A673 (cell line): ENCODE data around the gene SEPTIN8. TPM values are rescaled to one million over a fixed set of nuclear protein-coding genes. Genes with fewer than 3 reads are reported as not detected.

Experiments used
- Bru-seq: library from RNA; stranded (reverse); fragments of 400-500 nt; gene quantifications from one replicate; lab custom pipeline; 2021; lab: Mats Ljungman, UMichigan
- BruChase-seq, 2 experiments: library from RNA; stranded (reverse); fragments of 400-500 nt; gene quantifications; one replicate each; lab custom pipeline; 2021; lab: Mats Ljungman, UMichigan
- BruUV-seq: library from RNA; stranded (reverse); fragments of 400-500 nt; replicated peaks from 2 replicates; lab custom pipeline; 2021; lab: Mats Ljungman, UMichigan
- CTCF ChIA-PET: fragments of 300-600 bp; sonication (Branson Sonifier 250); formaldehyde crosslinking; loops from one replicate; lab custom pipeline; 2022; ENCODE audit warnings: antibody characterized with exemption; lab: Charles Lee
- POLR2A ChIA-PET: fragments of 300-600 bp; sonication (Branson Sonifier 250); formaldehyde crosslinking; loops from one replicate; lab custom pipeline; 2022; ENCODE audit warnings: antibody characterized with exemption; ENCODE audit not compliant: low non-redundant PET; lab: Charles Lee
- DNase-seq: peaks from one replicate; pipeline ENCODE4 v3.0.0-alpha.2; 2015; ENCODE audit warnings: low spot score
- H3K27ac ChIP-seq: fragments of 200-600 bp; sonication (generic); 2 replicates; pipeline ENCODE4 v1.5.1; 2016; ENCODE audit warnings: mixed run types, low read depth, mild to moderate bottlenecking, mixed read lengths, antibody characterized with exemption, low read length; ENCODE audit not compliant: poor library complexity, severe bottlenecking
- H3K27me3 ChIP-seq: fragments of 200-600 bp; sonication (generic); replicated peaks from 2 replicates; pipeline ENCODE4 v1.6.1; 2017; ENCODE audit warnings: mixed run types, low read depth, mild to moderate bottlenecking, mixed read lengths, antibody characterized with exemption, low read length; ENCODE audit not compliant: insufficient read depth, poor library complexity
- H3K36me3 ChIP-seq: fragments of 200-600 bp; sonication (generic); 2 replicates; pipeline ENCODE4 v1.6.1; 2016; ENCODE audit warnings: mixed run types, mild to moderate bottlenecking, mixed read lengths, antibody characterized with exemption, low read length; ENCODE audit not compliant: insufficient read depth, poor library complexity, severe bottlenecking
- H3K4me1 ChIP-seq: fragments of 200-600 bp; sonication (generic); 2 replicates; pipeline ENCODE4 v1.6.1; 2017; ENCODE audit warnings: mixed run types, mild to moderate bottlenecking, mixed read lengths, antibody characterized with exemption, low read length; ENCODE audit not compliant: insufficient read depth, poor library complexity, severe bottlenecking
- H3K4me3 ChIP-seq: fragments of 200-600 bp; sonication (generic); 2 replicates; pipeline ENCODE4 v1.5.1; 2016; ENCODE audit warnings: low read depth, mixed run types, mild to moderate bottlenecking, mixed read lengths, low read length; ENCODE audit not compliant: poor library complexity, severe bottlenecking
- H3K9me3 ChIP-seq: fragments of 200-600 bp; sonication (generic); 2 replicates; pipeline ENCODE4 v1.6.1; 2016; ENCODE audit warnings: mixed run types, low read depth, mild to moderate bottlenecking, mixed read lengths, antibody characterized with exemption, low read length; ENCODE audit not compliant: poor library complexity, severe bottlenecking
- EZH2 ChIP-seq: fragments of 200-600 bp; sonication (generic); IDR thresholded peaks from 2 replicates; pipeline ENCODE4 v1.6.1; 2017; ENCODE audit warnings: borderline replicate concordance, low read depth, mild to moderate bottlenecking, mixed read lengths, antibody characterized with exemption, low read length; ENCODE audit not compliant: poor library complexity, severe bottlenecking
- intact Hi-C: fragments of 100-400 bp; cut with micrococcal nuclease; formaldehyde crosslinking; loops from one replicate; pipeline ENCODE4 v1.10.0; 2022; ENCODE audit not compliant: unreplicated experiment
- long read RNA-seq: library from polyadenylated mRNA; stranded (forward); transcript quantifications from one replicate; pipeline ENCODE4 v2.0.0, GENCODE V29; 2022
- total RNA-seq: library from RNA; stranded (reverse); gene quantifications from 2 replicates; pipeline ENCODE4 v1.2.3, GENCODE V29; 2021
- TF ChIP-seq, protein P1 (sequence below): fragments of 300-800, 200-600 bp; sonication (generic); conservative IDR thresholded peaks from 2 replicates; pipeline ENCODE4 v1.5.1; 2017; ENCODE audit warnings: low read depth, mild to moderate bottlenecking, antibody characterized with exemption, low read length, moderate library complexity, mixed read lengths

Gene SEPTIN8, protein sequence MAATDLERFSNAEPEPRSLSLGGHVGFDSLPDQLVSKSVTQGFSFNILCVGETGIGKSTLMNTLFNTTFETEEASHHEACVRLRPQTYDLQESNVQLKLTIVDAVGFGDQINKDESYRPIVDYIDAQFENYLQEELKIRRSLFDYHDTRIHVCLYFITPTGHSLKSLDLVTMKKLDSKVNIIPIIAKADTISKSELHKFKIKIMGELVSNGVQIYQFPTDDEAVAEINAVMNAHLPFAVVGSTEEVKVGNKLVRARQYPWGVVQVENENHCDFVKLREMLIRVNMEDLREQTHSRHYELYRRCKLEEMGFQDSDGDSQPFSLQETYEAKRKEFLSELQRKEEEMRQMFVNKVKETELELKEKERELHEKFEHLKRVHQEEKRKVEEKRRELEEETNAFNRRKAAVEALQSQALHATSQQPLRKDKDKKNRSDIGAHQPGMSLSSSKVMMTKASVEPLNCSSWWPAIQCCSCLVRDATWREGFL
- 26.4 and 33.0 TPM in 2 replicates for total RNA-seq
- Bru-seq, nascent RNA, result percentile 50 among the genes with signal in this experiment
- percentile 63 among the genes with signal in this experiment for BruChase-seq, experiment 1, labeled RNA remaining after a 2-hour chase
- percentile 69 among the genes with signal in this experiment for BruChase-seq, experiment 2, labeled RNA remaining after a 6-hour chase
- long read RNA-seq, full-length matches to known transcripts, result 29 of 58 reads
- long read RNA-seq, partial matches to known transcripts, result 6 of 58 reads
- long read RNA-seq, other reads (novel, unspliced or antisense), result 23 of 58 reads

DNA sequence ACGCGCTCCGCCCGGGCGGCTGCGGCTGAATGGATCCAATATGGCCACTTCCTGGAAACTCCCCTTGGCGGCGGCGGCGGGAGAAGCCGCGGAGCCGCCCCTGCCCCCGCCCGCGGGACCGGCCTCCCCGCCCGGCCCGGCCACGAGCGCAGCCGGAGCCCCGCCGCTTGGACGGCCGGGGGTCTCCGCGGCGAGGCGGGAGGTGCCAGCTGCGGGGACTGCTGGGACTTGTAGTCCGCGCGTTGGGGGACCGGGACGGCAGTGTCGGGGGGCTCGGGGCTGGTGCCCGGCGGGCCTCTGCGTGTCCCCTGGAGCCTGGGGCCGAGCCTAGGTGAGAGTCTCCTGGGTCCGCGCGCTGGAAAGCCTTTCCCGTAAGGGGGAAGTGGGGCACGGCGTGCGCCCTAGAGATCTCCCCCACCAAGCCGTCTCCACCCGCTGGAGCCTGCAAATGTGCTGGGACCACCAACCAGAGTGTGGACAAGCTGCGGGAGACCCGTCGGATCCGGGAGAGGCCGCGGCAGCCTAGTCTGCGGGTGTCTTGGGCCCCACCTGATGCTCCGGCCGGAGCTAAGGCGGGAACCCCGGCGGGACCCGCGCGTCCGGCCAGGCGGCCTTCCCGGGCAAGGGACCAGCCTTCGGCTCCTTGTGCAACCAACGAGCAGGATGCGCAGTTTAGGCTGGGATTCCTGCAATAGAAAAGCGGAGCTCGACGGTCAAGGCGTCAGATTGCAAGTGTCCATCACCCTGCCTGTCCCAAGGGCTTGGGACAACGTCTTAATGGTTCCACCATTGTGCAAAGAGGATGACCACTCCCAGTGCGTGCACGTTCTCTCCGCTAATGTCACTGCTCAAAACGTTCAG is at the start of gene SEPTIN8:
Gene SEPTIN8, minus strand, starts transcription at position 31 of the 861 bp plus-strand sequence. CDS start 102 bp downstream, outside the sequence.
- Histone ChIP-seq H3K4me3 (peak within 1 kb of the TSS; percentile 74), H3K36me3 (no peaks in the 10 kb centered on the region), H3K4me1 (peaks cover 6% of the 10 kb centered on the region), H3K27me3 (no peaks in the 10 kb centered on the region), H3K9me3 (no peaks in the 10 kb centered on the region), H3K27ac (peak within 1 kb of the TSS; percentile 50)
- BruUV-seq, result no TSS peak
- DNase-seq, result peak; percentile 43
- ChIA-PET POLR2A (no interaction called here), CTCF (no interaction called here)
- TF ChIP-seq, protein P1, sequence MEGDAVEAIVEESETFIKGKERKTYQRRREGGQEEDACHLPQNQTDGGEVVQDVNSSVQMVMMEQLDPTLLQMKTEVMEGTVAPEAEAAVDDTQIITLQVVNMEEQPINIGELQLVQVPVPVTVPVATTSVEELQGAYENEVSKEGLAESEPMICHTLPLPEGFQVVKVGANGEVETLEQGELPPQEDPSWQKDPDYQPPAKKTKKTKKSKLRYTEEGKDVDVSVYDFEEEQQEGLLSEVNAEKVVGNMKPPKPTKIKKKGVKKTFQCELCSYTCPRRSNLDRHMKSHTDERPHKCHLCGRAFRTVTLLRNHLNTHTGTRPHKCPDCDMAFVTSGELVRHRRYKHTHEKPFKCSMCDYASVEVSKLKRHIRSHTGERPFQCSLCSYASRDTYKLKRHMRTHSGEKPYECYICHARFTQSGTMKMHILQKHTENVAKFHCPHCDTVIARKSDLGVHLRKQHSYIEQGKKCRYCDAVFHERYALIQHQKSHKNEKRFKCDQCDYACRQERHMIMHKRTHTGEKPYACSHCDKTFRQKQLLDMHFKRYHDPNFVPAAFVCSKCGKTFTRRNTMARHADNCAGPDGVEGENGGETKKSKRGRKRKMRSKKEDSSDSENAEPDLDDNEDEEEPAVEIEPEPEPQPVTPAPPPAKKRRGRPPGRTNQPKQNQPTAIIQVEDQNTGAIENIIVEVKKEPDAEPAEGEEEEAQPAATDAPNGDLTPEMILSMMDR, result no peak
- no peak for TF ChIP-seq EZH2
- intact Hi-C loops, result no loop called here

DNA sequence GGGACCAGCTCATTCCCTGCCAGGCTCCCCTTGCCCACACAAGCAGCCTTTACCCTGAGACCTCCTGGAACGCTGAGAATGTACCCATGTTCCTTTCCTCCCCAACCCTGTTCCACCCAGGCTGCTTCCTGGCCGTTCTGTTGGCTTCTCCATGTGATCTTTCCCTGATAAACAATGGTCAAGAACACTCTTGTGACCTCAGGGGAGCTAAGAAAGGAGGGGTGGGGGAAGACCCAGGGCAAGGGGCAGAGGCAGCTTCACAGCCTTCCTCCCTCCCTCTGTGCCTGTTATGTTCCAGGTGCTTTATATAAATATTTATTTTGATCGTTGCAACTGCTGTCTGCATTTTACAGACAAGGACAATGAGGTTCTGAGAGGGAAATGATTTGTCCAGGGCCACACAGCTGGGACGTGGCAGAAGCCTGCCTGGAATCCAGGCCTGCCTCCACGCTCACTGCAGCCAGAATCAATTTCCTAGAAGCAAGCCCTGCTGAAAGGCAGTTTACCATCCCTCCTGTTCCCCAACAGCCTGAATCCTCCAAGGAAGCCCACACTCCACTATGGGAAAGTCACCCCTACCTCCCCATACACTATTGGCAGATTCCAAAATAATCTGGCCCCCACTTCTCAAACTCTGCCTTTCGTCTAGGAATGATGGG is 49.5 kb upstream of the SEPTIN8 start:
- Histone ChIP-seq H3K9me3 (no peaks in the 10 kb centered on the region), H3K4me3 (no peak overlapping the region), H3K27me3 (peaks cover 9% of the 10 kb centered on the region), H3K4me1 (peaks cover 2% of the 10 kb centered on the region), H3K36me3 (no peaks in the 10 kb centered on the region), H3K27ac (no peak overlapping the region)
- intact Hi-C loops, result no loop called here
- DNase-seq, result no peak
- POLR2A ChIA-PET, result interaction anchor here (0.6 to 0.7 kb wide), 2 partner anchors 595 to 1931 kb away, joined by 3 read pairs; no protein-coding TSS in a partner anchor
- BruUV-seq, result no TSS peak
- CTCF ChIA-PET, result no interaction called here
- TF ChIP-seq, protein P1, result no peak
- TF ChIP-seq EZH2, result no peak
